ENCODE data around the gene GOLGA6L10.
"Not testable (repeated sequence)": the region's sequence is repeated elsewhere in the genome, so short reads cannot be mapped to it uniquely, and the experiment has no call there.

DNA sequence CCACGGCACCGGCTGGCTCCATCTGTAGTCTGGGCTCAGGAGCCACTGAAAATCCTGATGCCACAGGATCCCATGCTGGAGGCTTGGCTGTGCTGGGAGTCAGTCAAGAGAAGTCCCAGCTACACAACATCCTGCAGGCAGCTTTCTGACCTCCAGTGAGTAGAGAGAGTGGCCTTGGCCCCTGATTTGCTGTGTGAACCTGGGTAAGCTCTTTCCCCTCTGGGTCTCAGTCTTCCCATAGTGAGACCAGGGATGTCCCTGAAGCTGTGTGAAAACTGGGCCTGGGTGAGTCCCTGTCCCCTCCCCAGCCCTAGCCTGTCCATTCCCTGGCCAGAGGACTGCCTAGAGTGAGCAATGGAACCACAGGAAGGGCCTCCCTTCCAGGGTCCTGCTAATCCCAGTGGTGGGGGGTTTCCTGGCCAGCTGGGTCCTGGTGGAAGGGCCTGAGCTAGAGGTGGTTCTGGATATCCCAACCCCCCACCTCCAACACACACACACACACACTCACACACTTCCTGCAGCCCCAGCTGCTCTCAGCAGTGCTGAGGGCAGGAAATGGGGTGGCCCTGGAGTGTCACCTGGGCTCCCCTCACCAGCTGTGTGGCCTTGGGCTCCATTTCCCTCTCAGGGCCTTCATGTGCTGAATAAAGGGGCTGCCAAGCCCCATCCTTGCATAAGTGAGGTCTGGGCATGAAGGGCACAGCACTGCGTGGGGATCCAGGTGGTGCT, 17.5 kb downstream of the GOLGA6L10 start:
- TF ChIP-seq POLR2A (IDR thresholded peaks at IDR 0.05; ENCODE audit: low read depth, low read length); TAF1 (IDR thresholded peaks at IDR 0.05; ENCODE audit: borderline replicate concordance, low read depth, low read length); POLR2AphosphoS5 (IDR thresholded peaks at IDR 0.05; ENCODE audit: low read depth, low read length): not testable (repeated sequence)
